Naive B cell (primary cell): Measurements from ENCODE around the gene OSBP2. TPM values are rescaled to one million over a fixed set of nuclear protein-coding genes. Genes with fewer than 3 reads are reported as not detected.

Experiments
- ATAC-seq, 2 donors: fragments of 150-1000 bp; cut with Tn5 transposase; 2 replicates each; pipeline ENCODE4 v1.10.0; 2021; ENCODE audit warnings: low read depth in 2 of 2, mild to moderate bottlenecking in 2 of 2, moderate library complexity in 2 of 2
- DNase-seq: peaks from one replicate; pipeline ENCODE4 v3.0.0; 2022
- H3K27ac Mint-ChIP-seq, 6 donors: one replicate each; pipeline ENCODE4 v1.8.0; 2020 to 2022; ENCODE audit warnings: mild to moderate bottlenecking in 6 of 6, mixed read lengths in 6 of 6, moderate library complexity in 5 of 6, inconsistent platforms in 2 of 6
- H3K27me3 Mint-ChIP-seq, 3 donors: one replicate each; pipeline ENCODE4 v1.8.0; 2021 to 2022; ENCODE audit warnings: mixed read lengths in 3 of 3, mild to moderate bottlenecking in 1 of 3
- H3K36me3 Mint-ChIP-seq, 2 donors: one replicate each; pipeline ENCODE4 v1.8.0; 2020 to 2022; ENCODE audit warnings: mixed read lengths in 2 of 2, inconsistent platforms in 1 of 2, mild to moderate bottlenecking in 1 of 2
- H3K4me1 Mint-ChIP-seq, 3 donors: one replicate each; pipeline ENCODE4 v1.8.0; 2020 to 2022; ENCODE audit warnings: mixed read lengths in 3 of 3, inconsistent platforms in 1 of 3, mild to moderate bottlenecking in 1 of 3, moderate library complexity in 1 of 3
- H3K4me3 Mint-ChIP-seq, 8 donors: one replicate each; pipeline ENCODE4 v1.8.0; 2020 to 2022; ENCODE audit warnings: mild to moderate bottlenecking in 8 of 8, mixed read lengths in 8 of 8, moderate library complexity in 8 of 8, inconsistent platforms in 2 of 8
- H3K9me3 Mint-ChIP-seq, 7 donors: one replicate each; pipeline ENCODE4 v1.8.0; 2020 to 2022; ENCODE audit warnings: mixed read lengths in 7 of 7, mild to moderate bottlenecking in 5 of 7, inconsistent platforms in 2 of 7, moderate library complexity in 1 of 7
- polyA plus RNA-seq, 6 donors: library from polyadenylated mRNA; unstranded; fragments of 300-500 nt; fragmentation: Illumina TruSeq; gene quantifications; one replicate each; pipeline ENCODE4 v1.2.3, GENCODE V29; 2021; ENCODE audit warnings: low read depth in 6 of 6

Gene OSBP2
- polyA plus RNA-seq, 6 donors from 2014 or later: 0.20 to 1.1 (median 0.61) TPM; not detected in 1

DNA sequence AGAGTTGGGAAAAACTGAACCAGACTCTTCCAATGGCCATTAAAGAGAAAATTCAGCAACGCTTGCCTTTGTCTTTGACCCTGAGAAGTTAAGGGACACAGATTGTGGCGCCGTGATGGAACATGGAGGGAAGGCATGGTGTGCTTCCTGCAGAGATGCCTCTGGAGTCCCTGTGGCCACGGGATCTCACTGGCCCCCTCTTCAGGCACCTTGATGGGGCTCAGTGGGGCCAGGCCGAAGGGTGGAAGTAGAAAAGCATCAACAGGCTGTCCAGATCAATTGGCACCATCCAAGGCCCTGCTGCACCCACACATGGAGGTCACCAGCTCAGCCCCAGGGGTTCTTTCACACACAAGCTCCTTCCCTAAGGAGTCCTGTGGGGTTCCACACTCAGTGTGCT, 231.0 kb downstream of the OSBP2 start:
- DNase-seq: no peak
- Mint-ChIP-seq H3K4me1 (peaks cover 4 to 20% (median 13%) of the 10 kb centered on the region in 3 donors), H3K9me3 (no peaks in the 10 kb centered on the region), H3K4me3 (no peak overlapping the region), H3K36me3 (peaks cover 11 to 15% of the 10 kb centered on the region in 2 donors), H3K27ac (no peak overlapping the region), H3K27me3 (no peaks in the 10 kb centered on the region)
- no peak for ATAC-seq

GRCh38 chr22:30926706-30927105, 232.0 kb downstream of the OSBP2 start:
- no peaks in the 10 kb centered on the region for H3K9me3 Mint-ChIP-seq
- H3K36me3 Mint-ChIP-seq: peaks cover 15 to 26% of the 10 kb centered on the region in 2 donors
- H3K4me3 Mint-ChIP-seq: peak overlapping the region in 1 of 8 donors; percentile 18
- no peaks in the 10 kb centered on the region for H3K27me3 Mint-ChIP-seq
- DNase-seq (no peak), ATAC-seq (no peak)
- H3K27ac Mint-ChIP-seq: peak overlapping the region in 4 of 6 donors; percentile 31 to 64 (median 46)
- peaks cover 8 to 13% (median 11%) of the 10 kb centered on the region in 3 donors for H3K4me1 Mint-ChIP-seq

GRCh38 chr22:30927806-30928205, 233.1 kb downstream of the OSBP2 start:
- DNase-seq (no peak), ATAC-seq (no peak)
- Mint-ChIP-seq H3K4me3 (no peak overlapping the region), H3K9me3 (no peaks in the 10 kb centered on the region), H3K27me3 (no peaks in the 10 kb centered on the region), H3K27ac (no peak overlapping the region), H3K36me3 (peaks cover 15 to 37% of the 10 kb centered on the region in 2 donors), H3K4me1 (peaks cover 2 to 7% (median 5%) of the 10 kb centered on the region in 3 donors)

- DNase-seq (no peak), ATAC-seq (no peak)
- Mint-ChIP-seq H3K4me3 (no peak overlapping the region), H3K27me3 (no peaks in the 10 kb centered on the region), H3K36me3 (peaks cover 15 to 42% of the 10 kb centered on the region in 2 donors), H3K9me3 (no peaks in the 10 kb centered on the region), H3K27ac (peak overlapping the region in 1 of 6 donors; percentile 47), H3K4me1 (peaks cover 2 to 7% (median 5%) of the 10 kb centered on the region in 3 donors)
These were observed 233.7 kb downstream of the OSBP2 start for GRCh38 chr22:30928401-30928800.

GRCh38 chr22:30930228-30930627, 235.6 kb downstream of the OSBP2 start:
- Mint-ChIP-seq H3K9me3 (no peaks in the 10 kb centered on the region), H3K4me1 (peaks cover 2 to 7% (median 5%) of the 10 kb centered on the region in 3 donors), H3K27ac (peak overlapping the region in 2 of 6 donors; percentile 26 to 37), H3K4me3 (no peak overlapping the region), H3K27me3 (no peaks in the 10 kb centered on the region), H3K36me3 (peaks cover 25 to 57% of the 10 kb centered on the region in 2 donors)
- ATAC-seq (no peak), DNase-seq (no peak)

GRCh38 chr22:30931541-30932300, 237.0 kb downstream of the OSBP2 start:
- DNase-seq (no peak), ATAC-seq (no peak)
- Mint-ChIP-seq H3K27ac (peak overlapping the region in 1 of 6 donors; percentile 88), H3K27me3 (no peaks in the 10 kb centered on the region), H3K4me1 (peaks cover 2 to 7% (median 5%) of the 10 kb centered on the region in 3 donors), H3K4me3 (no peak overlapping the region), H3K36me3 (peaks cover 35 to 63% of the 10 kb centered on the region in 2 donors), H3K9me3 (no peaks in the 10 kb centered on the region)

- H3K4me3 Mint-ChIP-seq: no peak overlapping the region
- ATAC-seq: no peak
- no peaks in the 10 kb centered on the region for H3K9me3 Mint-ChIP-seq
- no peak overlapping the region for H3K27ac Mint-ChIP-seq
- no peaks in the 10 kb centered on the region for H3K27me3 Mint-ChIP-seq
- peaks cover 0 to 7% (median 0%) of the 10 kb centered on the region in 3 donors for H3K4me1 Mint-ChIP-seq
- no peak for DNase-seq
- peaks cover 39 to 60% of the 10 kb centered on the region in 2 donors for H3K36me3 Mint-ChIP-seq
These were observed 238.0 kb downstream of the OSBP2 start for GRCh38 chr22:30932661-30933060.

- Mint-ChIP-seq H3K27ac (no peak overlapping the region), H3K4me1 (peaks cover 0 to 7% (median 0%) of the 10 kb centered on the region in 3 donors), H3K36me3 (peaks cover 44 to 60% of the 10 kb centered on the region in 2 donors), H3K27me3 (no peaks in the 10 kb centered on the region), H3K4me3 (no peak overlapping the region), H3K9me3 (no peaks in the 10 kb centered on the region)
- DNase-seq (no peak), ATAC-seq (no peak)
These were observed 238.8 kb downstream of the OSBP2 start for GRCh38 chr22:30933457-30933856.

- H3K4me3 Mint-ChIP-seq: no peak overlapping the region
- H3K9me3 Mint-ChIP-seq: no peaks in the 10 kb centered on the region
- H3K27me3 Mint-ChIP-seq: no peaks in the 10 kb centered on the region
- ATAC-seq: no peak
- peaks cover 0 to 7% (median 0%) of the 10 kb centered on the region in 3 donors for H3K4me1 Mint-ChIP-seq
- no peak for DNase-seq
- peak overlapping the region in 1 of 6 donors; percentile 28 for H3K27ac Mint-ChIP-seq
- H3K36me3 Mint-ChIP-seq: peaks cover 44 to 63% of the 10 kb centered on the region in 2 donors
These were observed 239.4 kb downstream of the OSBP2 start for GRCh38 chr22:30934053-30934452.

- Mint-ChIP-seq H3K4me1 (peaks cover 0 to 5% (median 0%) of the 10 kb centered on the region in 3 donors), H3K27me3 (no peaks in the 10 kb centered on the region), H3K4me3 (peak overlapping the region in 2 of 8 donors; percentile 16 to 23), H3K36me3 (peaks cover 34 to 61% of the 10 kb centered on the region in 2 donors), H3K9me3 (no peaks in the 10 kb centered on the region), H3K27ac (peak overlapping the region in 2 of 6 donors; percentile 11 to 14)
- ATAC-seq: no peak
- DNase-seq: no peak
These were observed 246.2 kb downstream of the OSBP2 start for GRCh38 chr22:30940685-30941362.

- Mint-ChIP-seq H3K27ac (no peak overlapping the region), H3K36me3 (peaks cover 37 to 62% of the 10 kb centered on the region in 2 donors), H3K4me3 (no peak overlapping the region), H3K27me3 (no peaks in the 10 kb centered on the region), H3K9me3 (no peaks in the 10 kb centered on the region), H3K4me1 (peaks cover 0 to 5% (median 0%) of the 10 kb centered on the region in 3 donors)
- ATAC-seq (no peak), DNase-seq (no peak)
These were observed 246.7 kb downstream of the OSBP2 start for GRCh38 chr22:30941363-30941740.

DNA sequence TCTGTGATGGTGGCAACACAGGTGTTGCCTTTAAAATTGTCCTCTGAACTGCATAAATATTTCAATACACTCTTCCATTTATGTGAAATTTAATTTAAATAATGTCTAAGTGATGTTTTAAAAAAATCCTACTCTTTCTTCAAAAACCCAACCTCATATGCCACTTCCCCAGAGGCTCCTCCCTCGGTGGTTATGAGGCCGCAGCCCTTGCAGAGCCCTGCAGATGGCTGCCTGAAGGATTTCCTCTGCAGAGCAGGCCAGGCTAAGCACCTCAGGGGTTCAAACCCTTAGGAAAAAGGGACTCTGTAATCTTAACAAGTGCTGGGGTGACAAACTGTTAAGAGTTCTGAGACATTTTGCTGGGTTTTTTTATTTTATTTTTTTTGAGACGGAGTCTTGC, 248.7 kb downstream of the OSBP2 start:
- Mint-ChIP-seq H3K36me3 (peaks cover 25 to 55% of the 10 kb centered on the region in 2 donors), H3K4me1 (peaks cover 0 to 5% (median 0%) of the 10 kb centered on the region in 3 donors)

GRCh38 chr22:30944986-30945385, 250.3 kb downstream of the OSBP2 start:
- Mint-ChIP-seq H3K36me3 (peaks cover 25 to 45% of the 10 kb centered on the region in 2 donors), H3K9me3 (no peaks in the 10 kb centered on the region), H3K27me3 (no peaks in the 10 kb centered on the region), H3K4me3 (no peak overlapping the region), H3K4me1 (peaks cover 0 to 5% (median 0%) of the 10 kb centered on the region in 3 donors), H3K27ac (peak overlapping the region in 3 of 6 donors; percentile 19 to 65 (median 33))
- DNase-seq (no peak), ATAC-seq (no peak)

More for the DNA sequence above, 248.7 kb downstream of the OSBP2 start:
- Mint-ChIP-seq H3K4me3 (no peak overlapping the region), H3K9me3 (no peaks in the 10 kb centered on the region), H3K27ac (peak overlapping the region in 1 of 6 donors; percentile 37), H3K27me3 (no peaks in the 10 kb centered on the region)
- ATAC-seq (no peak), DNase-seq (no peak)
